Measurements from ENCODE around the gene SOX6.

SOX6 gene

GRCh38 chr11:16299884-16300782 lies 56.2 kb downstream of the SOX6 start:
- Histone ChIP-seq H3K4me1 (ENCODE audit: control insufficient read depth, insufficient read depth, low read length) (peaks cover 5% of the 10 kb centered on the region), H3K4me3 (ENCODE audit: insufficient read depth, low read depth, low read length) (no peak overlapping the region), H3K36me3 (ENCODE audit: control insufficient read depth, insufficient read depth, low read length) (no peaks in the 10 kb centered on the region), H3K9me3 (ENCODE audit: control insufficient read depth, low read length) (no peaks in the 10 kb centered on the region), H3K27ac (ENCODE audit: insufficient read depth, low read depth, low read length, poor library complexity, severe bottlenecking) (no peak overlapping the region), H3K27me3 (ENCODE audit: control insufficient read depth, insufficient read depth, low read length, poor library complexity, severe bottlenecking) (no peaks in the 10 kb centered on the region)
- 88 to 90% methylated on average over 8 of the region's 8 CpGs for WGBS, 2 experiments

DNA sequence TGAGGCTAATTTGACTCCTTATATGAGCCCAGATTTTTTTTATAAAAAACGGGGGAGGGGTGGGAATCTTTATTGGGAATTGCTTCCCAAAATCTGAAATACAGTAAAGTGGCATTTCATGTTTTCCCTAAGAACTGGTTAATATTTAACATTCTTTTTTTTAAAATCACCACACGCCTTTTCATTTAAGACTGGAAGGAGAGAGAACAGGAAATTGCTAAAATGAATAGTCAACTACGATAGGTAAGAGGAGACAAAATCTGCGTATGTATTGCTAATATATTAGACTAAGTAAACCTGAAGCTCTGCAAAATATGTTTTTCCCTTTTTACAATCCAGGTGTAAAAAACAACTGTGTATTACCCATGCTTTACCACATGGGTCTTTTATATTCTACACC lies 57.0 kb downstream of the SOX6 start:
- Histone ChIP-seq H3K4me1 (ENCODE audit: control insufficient read depth, insufficient read depth, low read length) (peaks cover 5% of the 10 kb centered on the region), H3K4me3 (ENCODE audit: insufficient read depth, low read depth, low read length) (no peak overlapping the region), H3K27ac (ENCODE audit: insufficient read depth, low read depth, low read length, poor library complexity, severe bottlenecking) (no peak overlapping the region), H3K36me3 (ENCODE audit: control insufficient read depth, insufficient read depth, low read length) (no peaks in the 10 kb centered on the region), H3K9me3 (ENCODE audit: control insufficient read depth, low read length) (no peaks in the 10 kb centered on the region), H3K27me3 (ENCODE audit: control insufficient read depth, insufficient read depth, low read length, poor library complexity, severe bottlenecking) (no peaks in the 10 kb centered on the region)
- 81 to 100% methylated on average over 1 to 4 of the region's 4 CpGs for WGBS, 2 experiments

- Histone ChIP-seq H3K36me3 (ENCODE audit: control insufficient read depth, insufficient read depth, low read length) (no peaks in the 10 kb centered on the region), H3K9me3 (ENCODE audit: control insufficient read depth, low read length) (no peaks in the 10 kb centered on the region), H3K4me1 (ENCODE audit: control insufficient read depth, insufficient read depth, low read length) (peaks cover 10% of the 10 kb centered on the region), H3K27ac (ENCODE audit: insufficient read depth, low read depth, low read length, poor library complexity, severe bottlenecking) (no peak overlapping the region), H3K27me3 (ENCODE audit: control insufficient read depth, insufficient read depth, low read length, poor library complexity, severe bottlenecking) (no peaks in the 10 kb centered on the region), H3K4me3 (ENCODE audit: insufficient read depth, low read depth, low read length) (no peak overlapping the region)
- 90 to 93% methylated on average over 2 to 3 of the region's 3 CpGs for WGBS, 2 experiments
Measured at GRCh38 chr11:16297332-16297731, 59.0 kb downstream of the SOX6 start.

DNA sequence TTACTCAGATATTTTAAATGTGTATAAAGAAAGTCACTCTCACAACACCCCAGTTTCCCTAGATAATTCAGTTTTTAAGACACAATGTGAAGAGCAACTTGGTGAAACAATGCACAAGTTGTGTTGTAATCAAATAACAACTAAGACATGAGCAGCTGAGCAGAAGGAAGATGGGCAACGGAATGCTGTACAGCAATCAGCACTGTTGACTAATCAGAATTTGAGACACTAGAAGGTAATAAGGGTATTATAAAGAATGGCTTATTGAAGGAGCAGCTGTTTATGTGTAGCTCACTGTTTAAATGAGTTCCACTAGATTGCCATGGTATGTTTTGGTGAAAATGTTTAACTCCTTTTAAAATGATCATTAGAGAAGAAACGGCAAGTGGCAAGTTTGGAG lies 60.1 kb downstream of the SOX6 start:
- Histone ChIP-seq H3K4me1 (ENCODE audit: control insufficient read depth, insufficient read depth, low read length) (peaks cover 10% of the 10 kb centered on the region), H3K27me3 (ENCODE audit: control insufficient read depth, insufficient read depth, low read length, poor library complexity, severe bottlenecking) (no peaks in the 10 kb centered on the region), H3K27ac (ENCODE audit: insufficient read depth, low read depth, low read length, poor library complexity, severe bottlenecking) (no peak overlapping the region), H3K4me3 (ENCODE audit: insufficient read depth, low read depth, low read length) (no peak overlapping the region), H3K9me3 (ENCODE audit: control insufficient read depth, low read length) (no peaks in the 10 kb centered on the region), H3K36me3 (ENCODE audit: control insufficient read depth, insufficient read depth, low read length) (no peaks in the 10 kb centered on the region)
- 91 to 94% methylated on average over 1 to 2 of the region's 2 CpGs for WGBS, 2 experiments

DNA sequence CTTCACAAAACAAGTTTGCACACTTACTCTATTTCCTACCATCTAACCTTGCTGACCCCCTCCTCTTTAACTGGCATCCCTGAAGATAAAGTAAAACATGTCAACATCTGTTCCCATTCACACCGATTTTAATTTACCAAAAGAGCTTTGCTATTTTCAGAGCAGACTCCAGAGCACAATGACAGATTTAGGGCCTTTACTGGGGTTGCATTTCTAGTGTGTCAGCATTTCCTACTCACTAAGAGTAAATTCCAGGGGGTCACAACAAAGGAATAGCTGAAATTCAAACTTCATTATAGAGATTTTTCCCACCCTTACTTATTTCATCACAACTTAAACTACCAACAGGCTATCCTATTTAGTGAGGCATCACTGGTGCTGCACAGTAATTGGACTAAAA lies 60.8 kb downstream of the SOX6 start:
- Histone ChIP-seq H3K27ac (ENCODE audit: insufficient read depth, low read depth, low read length, poor library complexity, severe bottlenecking) (no peak overlapping the region), H3K27me3 (ENCODE audit: control insufficient read depth, insufficient read depth, low read length, poor library complexity, severe bottlenecking) (no peaks in the 10 kb centered on the region), H3K9me3 (ENCODE audit: control insufficient read depth, low read length) (no peaks in the 10 kb centered on the region), H3K4me3 (ENCODE audit: insufficient read depth, low read depth, low read length) (no peak overlapping the region), H3K36me3 (ENCODE audit: control insufficient read depth, insufficient read depth, low read length) (no peaks in the 10 kb centered on the region), H3K4me1 (ENCODE audit: control insufficient read depth, insufficient read depth, low read length) (peaks cover 10% of the 10 kb centered on the region)
- 80 to 85% methylated on average over 1 of the region's 1 CpG for WGBS, 2 experiments

DNA sequence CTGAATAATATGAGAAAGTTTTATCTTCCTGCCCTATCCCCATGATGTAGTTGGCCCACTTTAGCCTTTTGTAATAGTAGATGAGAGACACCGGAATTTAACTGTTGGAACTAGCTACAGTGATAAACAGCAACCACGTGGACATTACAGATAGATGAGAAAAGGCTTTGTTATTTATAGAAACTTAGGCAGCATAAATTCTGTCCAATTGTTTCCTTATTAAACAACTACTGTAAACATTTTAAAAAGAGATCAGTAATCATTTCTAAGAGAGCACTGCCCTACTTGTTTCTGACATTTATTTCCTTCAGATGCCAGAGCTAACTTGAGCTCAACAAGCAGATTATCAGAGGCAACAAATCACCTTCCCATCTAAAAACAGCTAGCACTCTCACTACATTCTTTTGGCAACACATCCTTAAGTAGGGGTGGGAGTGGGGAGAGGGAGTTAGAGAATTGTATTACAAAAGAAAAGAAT lies 63.1 kb downstream of the SOX6 start:
- Histone ChIP-seq H3K4me3 (ENCODE audit: insufficient read depth, low read depth, low read length) (no peak overlapping the region), H3K27me3 (ENCODE audit: control insufficient read depth, insufficient read depth, low read length, poor library complexity, severe bottlenecking) (no peaks in the 10 kb centered on the region), H3K27ac (ENCODE audit: insufficient read depth, low read depth, low read length, poor library complexity, severe bottlenecking) (no peak overlapping the region), H3K9me3 (ENCODE audit: control insufficient read depth, low read length) (no peaks in the 10 kb centered on the region), H3K4me1 (ENCODE audit: control insufficient read depth, insufficient read depth, low read length) (peaks cover 10% of the 10 kb centered on the region), H3K36me3 (ENCODE audit: control insufficient read depth, insufficient read depth, low read length) (no peaks in the 10 kb centered on the region)
- 72 to 77% methylated on average over 2 of the region's 2 CpGs for WGBS, 2 experiments

GRCh38 chr11:16292167-16292859 lies 64.0 kb downstream of the SOX6 start:
- Histone ChIP-seq H3K4me3 (ENCODE audit: insufficient read depth, low read depth, low read length) (no peak overlapping the region), H3K27me3 (ENCODE audit: control insufficient read depth, insufficient read depth, low read length, poor library complexity, severe bottlenecking) (no peaks in the 10 kb centered on the region), H3K4me1 (ENCODE audit: control insufficient read depth, insufficient read depth, low read length) (peaks cover 10% of the 10 kb centered on the region), H3K36me3 (ENCODE audit: control insufficient read depth, insufficient read depth, low read length) (no peaks in the 10 kb centered on the region), H3K27ac (ENCODE audit: insufficient read depth, low read depth, low read length, poor library complexity, severe bottlenecking) (no peak overlapping the region), H3K9me3 (ENCODE audit: control insufficient read depth, low read length) (no peaks in the 10 kb centered on the region)
- WGBS, 2 experiments, result 94% methylated on average over 8 of the region's 8 CpGs

DNA sequence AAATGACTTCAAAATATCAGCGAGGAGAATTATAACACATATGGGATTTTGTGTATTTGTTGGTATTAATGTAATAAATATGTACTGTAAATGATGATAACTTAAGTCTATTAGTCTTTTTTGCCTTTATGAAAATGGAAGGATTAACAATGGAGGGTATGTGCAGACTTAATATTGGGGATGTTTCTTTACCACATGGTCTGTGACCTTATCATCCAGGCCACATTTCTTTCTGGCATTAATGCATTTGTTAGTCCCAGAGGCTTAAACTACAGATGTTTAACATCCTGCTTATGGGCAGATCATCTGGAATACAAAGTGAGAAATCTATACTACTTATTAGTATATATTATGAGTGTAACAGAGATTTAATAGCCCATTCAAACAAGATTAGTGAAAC lies 64.6 kb downstream of the SOX6 start:
- no peak overlapping the region for H3K4me3 ChIP-seq (ENCODE audit: insufficient read depth, low read depth, low read length)
- H3K36me3 ChIP-seq (ENCODE audit: control insufficient read depth, insufficient read depth, low read length), result no peaks in the 10 kb centered on the region
- WGBS, 2 experiments, result 50 to 69% methylated on average over 1 of the region's 1 CpG

DNA sequence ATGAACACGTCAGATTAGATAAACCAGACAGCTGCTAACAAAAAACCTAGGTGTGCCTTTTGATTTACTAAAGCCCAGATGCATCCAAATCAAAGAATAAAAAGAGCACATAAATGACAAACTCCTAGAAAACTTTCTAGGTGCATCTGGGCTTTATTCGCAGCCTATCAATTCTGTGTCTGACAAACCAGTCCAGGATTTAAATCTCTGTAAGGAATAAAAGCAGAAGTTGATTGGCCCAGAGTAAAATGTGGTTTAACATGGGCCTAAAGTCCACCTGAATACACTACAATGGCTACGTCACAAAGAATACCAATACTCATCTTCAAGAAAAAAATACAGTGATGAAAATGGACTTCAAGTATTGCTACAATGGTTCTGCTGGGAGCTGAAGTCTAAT lies 66.8 kb downstream of the SOX6 start:
- peaks cover 5% of the 10 kb centered on the region for H3K4me1 ChIP-seq (ENCODE audit: control insufficient read depth, insufficient read depth, low read length)
- H3K27me3 ChIP-seq (ENCODE audit: control insufficient read depth, insufficient read depth, low read length, poor library complexity, severe bottlenecking), result no peaks in the 10 kb centered on the region
- no peak overlapping the region for H3K4me3 ChIP-seq (ENCODE audit: insufficient read depth, low read depth, low read length)
- no peaks in the 10 kb centered on the region for H3K9me3 ChIP-seq (ENCODE audit: control insufficient read depth, low read length)
- H3K27ac ChIP-seq (ENCODE audit: insufficient read depth, low read depth, low read length, poor library complexity, severe bottlenecking), result no peak overlapping the region
- 89 to 92% methylated on average over 2 to 3 of the region's 3 CpGs for WGBS, 2 experiments
- no peaks in the 10 kb centered on the region for H3K36me3 ChIP-seq (ENCODE audit: control insufficient read depth, insufficient read depth, low read length)

More for the DNA sequence above, 64.6 kb downstream of the SOX6 start:
- H3K27me3 ChIP-seq (ENCODE audit: control insufficient read depth, insufficient read depth, low read length, poor library complexity, severe bottlenecking), result no peaks in the 10 kb centered on the region
- H3K4me1 ChIP-seq (ENCODE audit: control insufficient read depth, insufficient read depth, low read length), result peaks cover 10% of the 10 kb centered on the region
- H3K9me3 ChIP-seq (ENCODE audit: control insufficient read depth, low read length), result no peaks in the 10 kb centered on the region
- H3K27ac ChIP-seq (ENCODE audit: insufficient read depth, low read depth, low read length, poor library complexity, severe bottlenecking), result no peak overlapping the region

GRCh38 chr11:16287630-16288280 lies 68.6 kb downstream of the SOX6 start:
- H3K27me3 ChIP-seq (ENCODE audit: control insufficient read depth, insufficient read depth, low read length, poor library complexity, severe bottlenecking), result no peaks in the 10 kb centered on the region
- WGBS, 2 experiments, result 95% methylated on average over 2 of the region's 3 CpGs; no CpG with 5 or more reads in 1 of the 2 experiments
- no peak overlapping the region for H3K27ac ChIP-seq (ENCODE audit: insufficient read depth, low read depth, low read length, poor library complexity, severe bottlenecking)
- H3K9me3 ChIP-seq (ENCODE audit: control insufficient read depth, low read length), result no peaks in the 10 kb centered on the region
- H3K4me1 ChIP-seq (ENCODE audit: control insufficient read depth, insufficient read depth, low read length), result no peaks in the 10 kb centered on the region
- H3K4me3 ChIP-seq (ENCODE audit: insufficient read depth, low read depth, low read length), result no peak overlapping the region
- H3K36me3 ChIP-seq (ENCODE audit: control insufficient read depth, insufficient read depth, low read length), result no peaks in the 10 kb centered on the region

All from ectodermal cell (in vitro differentiated cells).